Measurements from ENCODE around the gene PCGF2.
A peak's percentile ranks its signal among the peaks of the same experiment; 100 is the strongest.

The PCGF2 gene

DNA sequence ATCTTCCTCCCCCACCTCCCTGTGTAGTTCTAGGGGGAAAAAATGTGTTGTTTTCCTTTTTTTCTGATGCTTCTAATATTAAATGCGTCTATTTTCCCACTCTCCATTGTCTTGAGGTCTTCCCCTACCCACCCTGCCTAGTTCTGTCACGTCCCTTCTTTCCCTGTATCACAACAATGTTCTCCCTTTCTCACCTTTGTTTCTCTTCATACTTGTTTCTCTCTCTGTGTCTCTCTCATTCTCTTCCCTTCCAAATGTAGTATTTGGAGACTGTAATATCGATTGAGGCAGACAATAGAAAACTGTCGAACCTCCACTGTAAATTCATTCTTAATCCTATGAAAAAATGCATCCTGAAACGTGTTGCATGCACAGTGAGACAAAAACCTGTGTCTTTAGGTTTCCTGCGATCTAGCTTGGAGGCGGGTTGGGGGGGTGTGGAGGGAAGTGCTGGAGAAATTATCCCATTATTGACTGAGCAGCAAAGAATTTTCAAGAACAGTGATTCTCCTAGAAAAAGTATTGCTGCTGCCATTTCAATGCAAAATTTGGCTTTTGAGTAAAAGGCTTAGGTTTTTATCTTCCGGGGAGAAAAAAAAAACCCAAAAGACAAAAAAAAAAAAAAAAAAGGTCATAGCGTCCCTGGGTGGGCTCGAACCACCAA is 3.1 kb upstream of the PCGF2 start:
- DNase-seq = no peak

DNA sequence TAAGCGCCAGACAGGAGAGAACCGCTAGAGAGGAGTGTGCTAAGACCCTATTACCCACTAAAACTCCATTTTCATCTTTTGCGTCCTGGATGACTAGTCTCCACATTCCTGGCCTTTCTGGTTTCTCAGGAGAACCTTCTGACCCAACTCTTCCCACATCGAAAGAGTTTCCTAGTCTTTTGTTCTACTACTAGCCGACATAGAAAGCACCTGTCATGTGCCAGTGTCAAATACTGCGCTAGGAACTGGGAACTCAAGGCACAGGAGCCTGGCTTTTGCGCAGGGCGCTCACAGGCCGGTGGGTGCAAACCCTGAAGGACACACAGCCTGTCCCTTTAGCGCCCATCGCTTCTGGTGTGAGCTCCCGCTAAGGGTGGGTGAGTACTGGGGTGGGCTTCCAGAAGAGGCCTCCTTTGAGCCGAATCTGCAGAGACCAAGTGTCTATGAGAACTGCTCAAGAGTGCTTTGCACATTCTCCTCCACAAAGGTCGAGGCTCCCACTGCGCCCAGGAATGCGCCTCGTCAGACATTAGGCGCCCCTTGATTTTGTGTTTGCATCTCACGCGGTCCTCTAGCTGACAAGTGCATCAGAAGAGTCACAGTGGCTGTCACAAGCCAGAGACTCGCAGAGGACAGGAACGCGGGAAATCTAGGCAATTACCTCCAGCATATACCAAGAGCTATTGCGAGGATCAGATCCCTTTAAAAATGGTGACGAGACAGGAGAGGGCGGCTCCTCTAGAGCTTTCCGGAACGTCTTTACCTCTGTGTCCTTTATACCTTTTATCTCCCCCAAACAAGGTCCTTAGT is 2.4 kb upstream of the PCGF2 start:
- DNase-seq = no peak

DNA sequence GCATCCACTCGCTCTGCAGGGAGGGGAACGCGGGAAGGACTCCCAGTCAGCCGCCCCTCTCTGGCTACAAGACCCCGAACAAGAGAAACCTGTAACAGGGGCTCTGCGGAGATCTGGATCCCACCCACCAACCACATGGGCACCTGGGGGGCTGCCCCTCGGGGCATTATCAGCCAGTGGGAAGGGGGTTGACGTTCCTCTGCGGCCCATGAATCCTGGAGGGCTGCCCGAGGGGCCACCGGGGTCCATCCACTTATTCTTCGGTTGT is 1.8 kb upstream of the PCGF2 start:
- no peak for DNase-seq

DNA sequence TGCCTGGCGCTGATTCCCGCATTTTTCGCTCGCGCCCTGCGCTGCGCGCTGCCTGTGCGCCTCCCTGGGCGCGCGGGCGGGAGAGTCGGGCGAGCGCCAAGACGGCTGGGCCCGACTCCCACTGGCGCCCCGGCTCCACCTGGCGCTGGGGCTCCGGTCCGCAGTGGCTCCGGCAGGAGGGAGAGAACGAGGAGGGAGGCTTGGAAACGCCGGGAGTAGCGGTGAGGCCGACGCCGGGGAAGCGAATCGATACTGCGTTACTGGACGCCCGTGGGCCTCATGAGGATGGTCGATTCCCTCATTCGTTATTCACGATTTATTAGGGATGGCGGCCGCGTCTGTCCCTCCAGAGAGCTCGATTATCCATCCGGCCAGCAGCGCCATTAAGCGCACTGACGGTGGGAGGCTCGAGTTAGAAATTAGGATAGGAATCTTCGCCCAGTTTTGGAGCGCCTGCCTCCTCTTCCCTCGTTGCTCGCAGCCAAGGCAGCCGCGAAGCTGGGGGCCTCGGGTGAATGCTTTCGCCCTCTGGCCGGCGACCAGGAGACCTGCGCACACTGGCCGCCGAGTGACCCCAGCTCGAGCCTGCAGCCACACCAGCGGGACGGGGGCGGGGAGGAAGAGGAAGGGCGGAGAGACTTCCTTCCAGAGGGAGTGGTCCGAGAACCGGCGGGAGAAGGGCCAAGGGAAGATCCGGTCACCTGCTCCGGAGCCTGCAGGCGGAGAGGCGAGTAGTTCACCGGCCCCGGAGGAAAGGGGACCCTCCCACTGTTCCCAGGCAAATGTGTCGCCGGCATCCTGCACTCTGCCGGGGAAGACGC is 1.3 kb upstream of the PCGF2 start:
- no peak for DNase-seq

DNA sequence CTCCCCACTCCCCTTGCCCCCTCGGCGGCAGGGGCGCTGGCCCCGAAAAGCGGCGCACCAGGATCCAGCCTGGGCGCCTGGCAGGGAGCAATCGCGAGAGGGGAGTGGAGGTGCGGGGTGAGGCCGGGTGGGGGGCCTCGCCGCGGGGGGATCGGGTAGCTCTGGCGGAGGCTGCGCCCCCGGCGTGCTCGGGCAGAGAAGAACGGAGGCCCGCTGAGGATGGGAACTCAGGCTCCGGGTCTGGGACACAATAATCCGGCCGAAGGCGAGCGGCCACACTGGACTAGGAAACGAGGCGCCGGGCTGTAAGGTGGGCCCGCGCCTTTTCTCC is 721 bp upstream of the PCGF2 start:
- DNase-seq = no peak

DNA sequence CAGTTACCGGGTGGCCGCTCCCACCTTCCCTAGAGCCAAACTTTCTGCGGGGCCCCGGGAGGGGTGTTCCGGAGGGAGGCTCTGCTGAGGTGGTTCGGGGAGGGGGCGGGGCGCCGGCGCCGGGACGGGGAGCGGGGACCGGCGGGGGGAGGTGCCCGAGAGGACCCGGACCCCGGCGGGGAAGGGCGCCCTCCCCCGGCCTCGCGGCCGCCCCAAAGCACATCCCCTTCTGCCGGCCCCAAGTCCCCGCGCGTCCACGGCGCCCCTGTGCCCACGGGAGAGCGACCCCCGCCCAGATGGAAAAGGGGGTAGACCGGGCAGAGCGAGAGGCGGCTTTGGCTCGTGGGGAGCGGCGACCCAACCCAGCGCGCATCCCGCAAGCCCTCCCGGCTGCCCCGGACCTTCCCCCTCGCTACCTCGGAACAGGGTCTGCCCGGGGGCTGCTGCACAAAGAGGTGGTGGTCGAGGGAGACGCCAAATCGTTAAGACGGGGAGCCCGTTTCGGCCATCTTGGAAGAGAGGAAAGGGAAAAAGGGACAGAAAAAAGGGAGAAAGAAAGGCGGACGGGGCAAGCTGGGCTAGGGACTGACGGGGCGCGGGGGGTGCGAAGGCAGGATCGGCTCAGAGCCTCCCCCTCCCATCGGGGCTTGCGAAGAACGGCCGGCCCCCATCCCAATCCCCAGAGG is 530 bp downstream of the PCGF2 start:
- DNase-seq = no peak

DNA sequence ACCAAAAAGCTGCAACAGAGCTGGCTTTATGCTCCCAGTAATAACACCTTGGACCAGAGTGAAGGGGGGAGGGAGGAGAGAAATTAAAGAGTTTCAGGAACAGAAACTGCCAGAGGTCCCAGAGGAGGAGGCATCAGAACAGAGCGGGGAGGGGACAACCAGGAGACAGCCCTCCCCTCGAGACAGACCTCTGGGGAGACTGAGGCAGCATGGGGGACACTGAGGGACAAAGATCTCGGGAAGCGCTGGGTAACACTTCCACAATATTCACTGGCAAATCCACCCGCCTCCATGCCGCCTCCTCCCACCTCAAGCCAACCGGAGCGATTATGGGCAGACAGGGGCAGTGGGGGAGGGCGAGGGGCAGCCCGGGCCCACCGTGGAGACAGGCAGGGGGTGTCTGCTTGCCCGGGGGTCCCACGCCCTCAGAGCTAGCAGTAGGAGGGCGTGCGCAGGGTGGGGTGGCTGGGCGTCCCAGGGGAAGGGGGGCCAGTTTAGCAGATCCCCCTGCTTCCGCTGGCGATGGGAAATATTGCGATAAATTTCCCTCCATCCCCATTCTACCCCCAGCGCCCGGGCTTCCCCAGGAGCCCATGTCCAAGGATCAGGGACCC is 1.2 kb downstream of the PCGF2 start:
- DNase-seq = no peak

DNA sequence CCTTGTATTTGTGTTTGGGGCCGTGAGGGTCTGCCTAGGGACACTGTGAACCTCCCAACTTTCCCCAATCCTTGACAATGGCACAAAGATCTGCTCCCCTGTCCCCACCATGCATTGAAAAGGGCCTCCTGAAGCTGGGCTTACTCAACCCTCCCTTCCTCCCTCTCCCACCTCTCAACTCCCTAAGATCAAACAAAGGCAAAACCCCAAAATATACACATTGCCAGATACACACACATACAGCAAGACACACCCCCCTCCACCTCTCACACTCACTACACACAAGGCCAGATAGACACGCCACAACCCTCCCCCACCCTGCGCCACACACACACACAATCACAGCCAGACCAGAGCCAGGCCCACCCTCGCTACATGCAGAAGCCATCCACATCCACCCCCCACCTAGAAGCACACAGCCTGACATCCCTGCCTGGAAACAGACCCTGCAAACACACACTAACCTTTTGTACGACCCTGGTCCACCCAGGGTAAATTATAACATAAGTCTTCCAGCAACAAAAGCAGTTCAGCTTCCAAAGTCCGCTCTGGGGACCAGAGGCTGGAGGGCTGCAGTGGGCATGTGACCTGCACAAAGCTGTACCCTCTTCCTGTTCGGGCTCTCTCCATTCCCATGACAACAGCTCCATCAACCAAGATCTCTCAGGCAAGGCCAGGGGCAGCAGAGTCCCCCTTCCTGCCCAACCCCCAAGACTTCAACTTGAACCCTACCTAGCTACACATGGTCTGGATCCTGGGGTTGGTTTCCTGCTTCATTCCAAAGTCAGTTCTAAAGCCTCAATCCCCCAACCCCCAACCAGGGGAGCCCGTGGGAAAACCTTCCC is 1.9 kb downstream of the PCGF2 start:
- no peak for DNase-seq

DNA sequence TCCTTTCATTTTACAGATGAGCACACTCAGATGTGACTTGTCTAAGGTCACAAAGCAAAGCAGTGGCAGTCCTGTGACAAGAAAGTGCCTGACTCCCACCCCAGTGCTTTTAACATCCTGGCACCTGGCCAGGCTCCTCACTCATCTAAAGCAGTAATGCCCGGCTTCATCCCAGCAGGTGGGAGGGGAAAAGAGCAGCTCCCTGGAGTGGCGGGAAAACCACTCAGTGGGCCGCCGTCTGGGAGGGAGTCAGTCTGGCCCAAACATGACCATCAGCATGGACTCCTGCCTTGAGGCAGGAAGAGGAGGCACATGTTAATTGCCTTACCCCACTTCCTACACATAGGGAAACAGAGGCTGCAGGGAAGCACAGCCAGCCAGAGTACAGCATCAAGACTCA is 2.6 kb downstream of the PCGF2 start:
- no peak for DNase-seq

DNA sequence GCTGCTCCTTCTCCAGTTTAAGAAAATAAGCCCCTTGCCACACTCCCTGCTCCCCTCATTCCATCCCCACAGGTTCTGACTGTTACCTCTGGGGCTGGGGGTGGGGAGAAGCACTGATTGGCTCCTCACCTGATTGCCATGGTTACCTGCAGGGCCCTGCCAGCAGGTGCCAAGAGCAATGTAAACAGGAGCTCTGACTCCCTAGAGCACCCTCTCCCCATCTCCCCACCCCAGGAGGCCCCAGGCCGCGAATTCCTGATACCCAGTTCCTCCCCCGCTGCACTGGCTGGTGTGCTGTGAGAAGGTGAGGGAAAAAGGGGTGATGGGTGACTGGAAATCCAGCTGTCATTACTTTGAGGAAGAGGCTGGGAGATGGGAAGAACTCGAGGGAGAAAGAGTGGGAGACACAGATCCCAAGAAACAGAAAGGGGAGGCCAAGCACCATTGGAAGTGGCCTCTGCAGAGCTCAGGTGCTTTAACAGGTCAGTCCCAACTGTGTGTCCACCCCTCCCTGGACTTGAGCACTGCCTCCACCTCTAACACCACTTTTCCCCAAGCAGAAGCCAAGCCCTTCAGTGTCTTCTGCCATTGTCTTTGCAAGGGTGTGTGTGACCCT is 4.5 kb downstream of the PCGF2 start:
- DNase-seq = no peak

DNA sequence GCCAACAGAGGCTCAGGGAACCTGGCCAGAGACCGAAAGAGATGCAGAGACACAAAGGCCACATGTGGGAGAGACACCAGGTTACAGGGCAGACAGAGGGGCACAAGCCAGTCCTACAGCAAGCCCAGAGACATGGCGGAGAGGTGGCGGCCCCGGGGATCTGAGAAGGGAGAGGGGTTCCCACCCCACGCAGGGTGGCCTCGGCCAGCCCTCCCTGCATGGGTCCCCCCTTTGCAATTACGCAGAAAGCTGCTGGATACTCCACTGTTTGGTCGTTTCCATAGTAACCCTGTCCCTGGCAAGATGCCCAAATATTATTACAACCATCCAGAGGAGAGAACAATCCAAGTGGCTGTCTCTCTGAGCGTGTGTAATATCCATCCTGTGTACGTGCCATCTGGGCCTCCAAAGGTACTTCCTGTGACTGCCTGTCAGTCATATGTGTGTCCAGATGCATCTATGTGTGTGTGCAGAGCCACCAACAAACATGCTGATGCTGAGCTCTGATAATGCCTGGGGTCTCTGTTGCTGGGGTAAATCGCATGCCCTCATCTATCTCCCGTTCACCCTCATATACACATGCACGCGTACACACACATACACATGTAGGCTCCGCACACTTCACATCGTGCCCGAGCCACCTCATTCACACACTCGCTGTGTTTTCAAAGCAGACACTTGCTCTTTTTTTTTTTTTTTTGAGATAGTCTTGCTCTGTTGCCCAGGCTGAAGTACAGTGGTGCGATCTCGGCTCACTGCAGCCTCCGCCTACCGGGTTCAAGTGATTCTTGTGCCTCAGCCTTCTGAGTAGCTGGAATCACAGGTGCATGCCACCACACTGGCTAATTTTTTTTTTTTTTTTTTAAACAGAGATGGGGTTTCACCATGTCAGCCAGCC is 5.5 kb downstream of the PCGF2 start:
- DNase-seq = no peak

DNA sequence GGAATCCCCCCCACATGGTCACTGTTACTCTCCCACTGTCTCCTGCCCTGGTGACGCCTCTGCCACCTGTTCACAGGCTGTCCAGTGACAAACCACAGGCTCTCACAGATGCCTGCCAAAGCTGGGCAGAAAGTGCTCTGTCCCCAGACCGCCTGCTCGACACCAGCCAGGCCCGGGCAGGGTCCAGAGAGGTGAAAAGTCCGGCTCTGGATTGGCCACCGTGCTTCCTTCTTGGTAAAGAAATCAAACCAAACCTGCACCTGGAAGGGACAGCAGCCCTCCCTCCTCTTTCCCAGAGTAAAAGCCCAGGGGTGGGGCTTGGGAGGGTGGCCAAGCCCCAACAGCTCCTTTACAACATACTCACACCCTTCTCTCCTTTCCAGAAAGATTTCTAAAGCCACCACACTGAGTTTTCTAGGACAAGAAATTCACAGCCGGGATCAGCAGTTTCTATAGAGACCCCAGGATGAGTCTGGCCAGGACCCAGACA is 6.2 kb downstream of the PCGF2 start:
- no peak for DNase-seq

DNA sequence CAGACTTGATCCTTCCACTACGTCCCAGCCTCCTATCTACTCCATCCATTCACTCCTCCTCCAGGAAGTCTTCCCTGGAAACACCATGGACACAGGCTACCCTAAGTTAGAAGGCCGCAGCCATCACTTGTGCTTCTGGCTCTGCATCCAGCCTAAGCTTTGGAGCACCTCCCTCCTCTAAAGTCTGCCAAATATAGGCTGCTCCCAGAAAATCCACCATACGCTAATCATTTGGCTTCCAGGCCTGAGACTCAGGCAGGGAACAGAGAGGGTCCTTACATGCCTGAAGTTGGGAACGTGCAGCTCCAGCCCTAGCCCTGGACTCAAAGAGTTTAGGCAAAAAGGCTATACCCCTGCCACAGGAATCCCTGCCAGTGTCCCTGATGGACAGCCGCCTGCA is 6.7 kb downstream of the PCGF2 start:
- no peak for DNase-seq

DNA sequence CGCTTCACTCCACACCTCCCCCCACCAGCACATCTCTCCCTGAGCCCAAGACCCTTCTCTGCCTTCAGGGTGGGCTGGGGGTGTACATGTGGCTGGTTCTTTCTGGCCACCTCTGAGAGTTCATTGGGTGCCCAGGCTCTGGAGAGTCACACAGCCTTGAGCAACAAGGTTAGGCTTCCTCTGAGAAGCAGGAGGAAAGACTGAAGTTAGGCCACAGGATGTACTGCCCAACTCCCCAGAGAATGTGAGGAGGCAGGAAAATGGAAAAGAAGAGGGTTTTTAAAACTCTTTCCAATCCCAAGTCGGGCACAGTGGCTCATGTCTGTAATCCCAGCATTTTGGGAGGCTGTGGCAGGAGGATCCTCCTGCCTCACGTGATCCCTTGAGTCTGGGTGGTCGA is 7.3 kb downstream of the PCGF2 start:
- DNase-seq = no peak

DNA sequence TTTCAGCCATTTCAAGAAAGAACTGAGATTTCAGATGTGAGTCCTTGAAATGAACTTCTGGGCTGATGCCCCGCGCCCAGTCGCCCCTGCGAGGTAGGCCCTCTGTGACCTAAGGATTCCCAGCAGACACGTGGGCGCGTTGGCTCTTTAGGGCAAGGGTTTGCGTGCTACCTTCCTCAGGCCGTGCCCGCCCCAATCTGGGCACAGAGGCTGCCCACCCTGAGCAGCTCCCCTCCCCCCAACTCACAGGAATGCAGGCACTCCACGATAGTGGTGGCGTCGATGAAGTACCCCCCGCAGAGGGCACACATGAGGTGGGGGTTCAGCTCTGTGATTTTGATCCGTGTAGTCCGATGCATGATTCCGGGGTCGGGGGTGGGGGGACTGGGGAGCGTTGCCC is 8.1 kb downstream of the PCGF2 start:
- DNase-seq = no peak

DNA sequence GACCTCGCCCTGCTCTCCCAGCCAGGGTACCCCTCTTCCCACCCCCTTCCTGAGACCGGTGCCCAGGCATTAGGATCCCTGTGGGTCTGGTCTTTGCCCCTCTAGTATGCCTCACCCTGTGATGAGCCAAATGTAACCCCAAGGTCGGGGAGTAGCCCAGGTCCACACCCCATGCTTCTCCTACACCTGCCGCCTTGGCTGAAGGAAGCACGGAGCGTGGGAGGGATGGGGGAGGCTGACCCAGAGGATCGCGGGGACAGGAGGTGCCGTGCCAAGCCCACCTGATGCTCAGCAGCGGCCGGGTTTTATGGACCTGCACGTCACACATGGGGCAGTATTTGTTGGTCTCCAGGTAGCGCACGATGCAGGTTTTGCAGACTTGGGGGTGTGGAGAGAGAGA is 8.8 kb downstream of the PCGF2 start:
- no peak for DNase-seq

DNA sequence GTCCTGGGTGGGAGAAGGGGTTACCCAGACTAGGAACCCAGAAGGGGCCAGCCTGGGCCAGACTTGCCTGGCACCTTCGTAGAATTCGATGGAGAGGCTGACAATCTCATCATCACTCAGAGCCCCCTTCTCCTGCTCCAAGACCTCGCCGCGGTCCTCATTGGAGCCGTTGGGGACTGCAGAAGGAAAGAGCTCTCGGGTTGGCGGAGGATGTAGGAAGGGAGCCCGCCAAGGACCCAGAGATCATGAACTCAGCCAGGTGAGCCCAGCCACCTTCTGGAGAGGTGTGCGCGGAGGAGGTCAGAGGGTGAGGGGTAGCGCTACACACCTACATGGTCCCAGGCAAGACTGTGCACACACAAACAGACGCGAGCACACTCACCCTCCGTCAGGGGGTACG is 9.4 kb downstream of the PCGF2 start:
- DNase-seq = no peak

DNA sequence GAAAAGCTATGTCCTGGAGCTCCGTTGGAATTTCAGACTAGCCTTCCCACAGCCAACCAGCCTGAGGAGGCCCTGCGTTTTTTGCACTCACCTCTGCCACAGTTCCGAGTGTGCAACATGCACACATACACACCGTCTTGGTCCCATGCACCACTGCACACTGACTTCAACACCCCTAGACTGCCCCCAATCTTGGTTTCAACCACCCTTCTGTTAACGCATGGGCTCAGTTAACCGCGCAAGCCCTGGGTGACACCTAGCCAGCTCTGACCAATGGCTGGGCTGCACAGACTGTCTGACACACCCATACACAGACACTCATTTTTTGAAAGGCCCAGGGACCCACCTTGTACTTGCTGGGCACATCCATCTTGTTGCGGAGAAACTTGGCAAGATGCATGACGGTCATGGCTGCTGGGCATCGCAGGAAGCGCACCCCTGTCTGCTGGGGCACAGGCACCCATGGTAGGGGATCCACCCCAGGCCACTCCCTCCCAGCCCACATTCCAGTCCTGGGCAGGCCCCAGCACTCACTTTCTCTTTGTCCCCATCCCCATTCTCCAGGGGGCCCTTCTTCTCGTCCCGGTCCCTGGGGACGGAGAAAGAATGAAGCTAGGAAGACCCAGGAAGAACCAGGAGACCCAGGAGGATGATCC is 10.0 kb downstream of the PCGF2 start:
- DNase-seq = no peak

DNA sequence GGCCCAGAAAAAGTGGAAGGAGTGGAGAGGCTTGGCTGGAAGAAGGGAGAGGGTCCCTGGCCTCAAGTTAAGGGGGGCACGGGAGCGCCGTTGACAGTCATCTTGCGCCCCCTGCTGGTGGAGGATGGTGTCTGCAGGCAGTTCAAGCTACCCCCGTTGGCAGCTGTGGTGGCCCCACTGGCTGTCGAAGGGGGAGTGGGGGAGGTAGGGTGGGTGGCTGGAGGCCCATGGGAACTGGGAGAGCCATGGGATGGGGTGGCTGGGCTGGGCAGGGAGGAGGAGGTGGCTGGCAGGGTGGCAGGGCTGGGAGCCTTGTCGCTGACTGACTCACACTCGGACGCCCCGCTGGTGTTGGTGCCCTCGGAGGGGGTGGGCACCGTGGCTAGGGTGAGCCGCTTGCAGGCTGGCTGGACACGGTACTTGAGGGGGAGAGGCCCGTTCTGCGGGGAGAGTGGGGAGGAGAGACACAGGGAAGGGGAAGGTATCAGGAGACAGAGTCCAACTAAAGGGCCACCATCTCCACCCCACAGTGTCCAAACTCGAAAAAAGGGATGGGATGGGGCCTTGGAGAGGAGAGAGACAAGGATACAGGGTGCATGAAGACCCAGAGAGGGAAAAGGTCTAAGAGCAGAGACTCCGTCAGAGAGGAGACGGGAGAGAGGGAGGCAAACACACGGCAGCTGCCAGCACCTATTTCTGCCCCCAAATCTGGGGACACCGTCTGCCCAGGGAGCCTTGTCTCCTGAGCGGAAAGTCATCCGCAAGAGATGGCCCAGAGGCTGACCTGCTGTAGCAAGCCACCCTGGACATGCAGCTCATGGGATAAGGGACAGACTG is 12.8 kb downstream of the PCGF2 start:
- peak; percentile 76 for DNase-seq

Measured in activated naive CD4-positive, alpha-beta T cell treated with Interleukin-2 at 50 U/mL for 16 hours (primary cell).